IMR-90 (cell line): Measurements from ENCODE around the gene ATXN1L. TPM values are rescaled to one million over a fixed set of nuclear protein-coding genes. Genes with fewer than 3 reads are reported as not detected.

Experiments
- ATAC-seq: fragments of 200-7000 bp; cut with Tn5 transposase; 2 replicates; pipeline ENCODE4 v1.9.1; 2020; ENCODE audit warnings: low read depth, mild to moderate bottlenecking, moderate library complexity
- BruUV-seq: library from RNA; stranded (reverse); fragments of 400-500 nt; replicated peaks from 2 replicates; lab custom pipeline; 2021; lab: Mats Ljungman, UMichigan
- CTCF ChIA-PET: fragments of 300-600 bp; formaldehyde crosslinking; extraction: SDS; loops from one replicate; lab custom pipeline; 2021; ENCODE audit warnings: antibody characterized with exemption; lab: Yijun Ruan, JAX
- POLR2A ChIA-PET: fragments of 300-600 bp; sonication (Branson Sonifier 250); formaldehyde crosslinking; loops from one replicate; lab custom pipeline; 2022; ENCODE audit warnings: antibody characterized with exemption; ENCODE audit not compliant: unreplicated experiment; lab: Charles Lee
- DNase-seq: peaks from one replicate; pipeline ENCODE4 v3.0.0; 2013
- H2AFZ ChIP-seq: replicated peaks from 2 replicates; pipeline ENCODE3; 2013; ENCODE audit warnings: low read length, mild to moderate bottlenecking; ENCODE audit not compliant: poor library complexity
- H2AK5ac ChIP-seq: 2 replicates; pipeline ENCODE4 v1.6.1; 2013; ENCODE audit warnings: low read depth, low read length, inconsistent platforms
- H2AK9ac ChIP-seq: replicated peaks from 2 replicates; pipeline ENCODE3; 2013; ENCODE audit warnings: mild to moderate bottlenecking, low read depth, low read length, moderate library complexity; ENCODE audit not compliant: poor library complexity
- H2BK120ac ChIP-seq: 2 replicates; pipeline ENCODE4 v1.6.1; 2013; ENCODE audit warnings: low read depth, low read length, inconsistent platforms
- H2BK15ac ChIP-seq: 3 replicates; pipeline ENCODE4 v1.6.1; 2013; ENCODE audit warnings: low read depth, low read length, inconsistent platforms
- H2BK20ac ChIP-seq: 2 replicates; pipeline ENCODE4 v1.6.1; 2013; ENCODE audit warnings: low read depth, mild to moderate bottlenecking, inconsistent platforms, low read length, moderate library complexity
- H2BK5ac ChIP-seq: 2 replicates; pipeline ENCODE4 v1.6.1; 2013; ENCODE audit warnings: mild to moderate bottlenecking, low read depth, low read length, inconsistent platforms; ENCODE audit not compliant: poor library complexity, severe bottlenecking
- H3K14ac ChIP-seq: replicated peaks from 2 replicates; pipeline ENCODE4 v1.6.1; 2013; ENCODE audit warnings: low read depth, low read length, inconsistent platforms
- H3K18ac ChIP-seq: 2 replicates; pipeline ENCODE4 v1.6.1; 2013; ENCODE audit warnings: low read depth, low read length, control low read depth
- H3K23ac ChIP-seq: 2 replicates; pipeline ENCODE4 v1.6.1; 2013; ENCODE audit warnings: low read depth, low read length, inconsistent platforms
- H3K27ac ChIP-seq: 2 replicates; pipeline ENCODE4 v1.5.1; 2013; ENCODE audit warnings: mild to moderate bottlenecking, control low read depth, low read length; ENCODE audit not compliant: insufficient read depth
- H3K27me3 ChIP-seq: 2 replicates; pipeline ENCODE4 v1.6.1; 2013; ENCODE audit warnings: low read length; ENCODE audit not compliant: control insufficient read depth, insufficient read depth
- H3K36me3 ChIP-seq: 2 replicates; pipeline ENCODE4 v1.6.1; 2013; ENCODE audit warnings: low read length, mixed read lengths; ENCODE audit not compliant: control insufficient read depth, insufficient read depth
- H3K4ac ChIP-seq: 2 replicates; pipeline ENCODE4 v1.6.1; 2013; ENCODE audit warnings: low read depth, low read length, inconsistent platforms
- H3K4me1 ChIP-seq: 2 replicates; pipeline ENCODE4 v1.6.1; 2013; ENCODE audit warnings: low read length, mixed read lengths; ENCODE audit not compliant: control insufficient read depth, insufficient read depth
- H3K4me2 ChIP-seq: 2 replicates; pipeline ENCODE4 v1.6.1; 2013; ENCODE audit warnings: low read depth, mild to moderate bottlenecking, control low read depth, low read length, moderate library complexity
- H3K4me3 ChIP-seq: 2 replicates; pipeline ENCODE4 v1.5.1; 2013; ENCODE audit warnings: low read depth, mild to moderate bottlenecking, control low read depth, low read length, moderate library complexity; ENCODE audit not compliant: insufficient read depth
- H3K56ac ChIP-seq: 2 replicates; pipeline ENCODE4 v1.6.1; 2013; ENCODE audit warnings: low read length, inconsistent platforms; ENCODE audit not compliant: insufficient read depth; ENCODE audit errors: extremely low read depth
- H3K79me1 ChIP-seq, 2 experiments: 2 replicates each; pipeline ENCODE4 v1.6.1; 2013; ENCODE audit warnings: low read length in 2 of 2, inconsistent platforms in 1 of 2, low read depth in 1 of 2
- H3K9ac ChIP-seq: 2 replicates; pipeline ENCODE4 v1.6.1; 2013; ENCODE audit warnings: low read depth, low read length, control low read depth
- H3K9me1 ChIP-seq: 2 replicates; pipeline ENCODE4 v1.6.1; 2013; ENCODE audit warnings: low read length, inconsistent platforms; ENCODE audit not compliant: insufficient read depth
- H3K9me3 ChIP-seq: 2 replicates; pipeline ENCODE4 v1.6.1; 2013; ENCODE audit warnings: low read length; ENCODE audit not compliant: control insufficient read depth, insufficient read depth
- H4K20me1 ChIP-seq: 2 replicates; pipeline ENCODE4 v1.6.1; 2013; ENCODE audit warnings: low read length, inconsistent platforms; ENCODE audit not compliant: insufficient read depth
- H4K5ac ChIP-seq: 2 replicates; pipeline ENCODE4 v1.6.1; 2013; ENCODE audit warnings: mild to moderate bottlenecking, low read depth, low read length, control low read depth
- H4K8ac ChIP-seq, 2 experiments: 2 replicates each; pipeline ENCODE4 v1.6.1; 2013; ENCODE audit warnings: low read depth in 2 of 2, low read length in 2 of 2, control low read depth in 1 of 2, inconsistent platforms in 1 of 2
- H4K91ac ChIP-seq: 2 replicates; pipeline ENCODE4 v1.6.1; 2013; ENCODE audit warnings: low read depth, low read length, inconsistent platforms; ENCODE audit not compliant: insufficient read depth
- BHLHE40 ChIP-seq: fragments of 150-350 bp; IDR thresholded peaks from 2 replicates; pipeline ENCODE4 v1.6.1; 2016; ENCODE audit warnings: mild to moderate bottlenecking, low read depth, low read length
- CTCF ChIP-seq: conservative IDR thresholded peaks from 2 replicates; pipeline ENCODE4 v1.5.1; 2012; ENCODE audit warnings: mild to moderate bottlenecking, low read depth, low read length, improper control_type of control experiment
- MAFK ChIP-seq: IDR thresholded peaks from 2 replicates; pipeline ENCODE4 v1.6.1; 2012; ENCODE audit warnings: low read depth, low read length, improper control_type of control experiment
- POLR2A ChIP-seq: IDR thresholded peaks from 2 replicates; pipeline ENCODE4 v1.6.1; 2012; ENCODE audit warnings: mild to moderate bottlenecking, low read depth, low read length
- RFX5 ChIP-seq: IDR thresholded peaks from 2 replicates; pipeline ENCODE4 v1.8.0; 2012; ENCODE audit warnings: low read depth, mild to moderate bottlenecking, low read length, moderate library complexity
- SMC3 ChIP-seq: fragments of 150-350 bp; IDR thresholded peaks from 2 replicates; pipeline ENCODE4 v1.6.1; 2016; ENCODE audit warnings: low read depth, mild to moderate bottlenecking, antibody characterized with exemption, low read length, moderate library complexity
- WGBS, 2 experiments: methylation state at CpG; one replicate each; pipeline versions ENCODE4 v1.1.5 to v1.1.7; 2013; ENCODE audit warnings: missing lambda C conversion rate in 2 of 2; ENCODE audit not compliant: insufficient read length in 1 of 2; ENCODE audit errors: extremely low coverage in 2 of 2; 5-methylcytosine and 5-hydroxymethylcytosine counted together
- dilution Hi-C: fragments of 300-500 bp; cut with HindIII; formaldehyde crosslinking; loops from one replicate; pipeline ENCODE4 v1.14.3; 2018; ENCODE audit warnings: low sequenced_read_pairs; ENCODE audit not compliant: unreplicated experiment
- in situ Hi-C: fragments of 300-500 bp; cut with MboI; formaldehyde crosslinking; loops from 3 replicates; pipeline ENCODE4 v1.14.3; 2019; ENCODE audit warnings: low sequenced_read_pairs, inconsistent platforms, mixed read lengths
- intact Hi-C: fragments of 100-400 bp; cut with micrococcal nuclease; formaldehyde crosslinking; loops from 2 replicates; pipeline ENCODE4 v1.10.0; 2022
- polyA plus RNA-seq, 3 experiments: library from polyadenylated mRNA; depleted of rRNA; stranded (reverse); fragments of >200 nt; gene quantifications; 2 replicates each; pipeline ENCODE4 v1.2.3, GENCODE V29; 2012; ENCODE audit warnings: low replicate concordance in 1 of 3
- total RNA-seq: library from RNA; depleted of rRNA; stranded (reverse); fragments of >200 nt; gene quantifications from 2 replicates; pipeline ENCODE4 v1.2.3, GENCODE V29; 2012

ATXN1L gene
- total and polyA plus RNA-seq, 2 of the 4 experiments (the other 2 are of a cell fraction) = 5.2 to 9.2 TPM

DNA sequence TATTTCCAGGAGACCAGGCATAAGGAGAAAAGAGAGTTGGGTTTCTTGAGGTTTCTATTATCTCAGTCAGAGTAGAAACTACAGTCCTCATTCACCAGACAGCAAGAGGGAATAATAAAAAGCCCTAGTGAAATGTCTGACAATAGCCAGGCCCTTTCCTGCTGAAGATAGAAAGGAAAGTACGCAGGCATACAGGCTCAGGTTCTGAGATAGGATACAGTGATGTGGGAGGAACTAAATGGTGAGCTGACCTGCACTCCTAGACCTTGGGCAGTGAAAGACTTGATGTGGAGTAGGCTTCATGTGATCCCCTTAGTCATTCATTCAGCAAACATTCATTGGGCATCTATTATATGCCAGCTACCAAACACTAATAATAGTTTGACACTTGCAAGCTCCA lies 23.3 kb downstream of the ATXN1L start:
- WGBS, 2 experiments = no CpG with 5 or more reads among the region's 1 CpG
- ATAC-seq = no peak
- H3K56ac ChIP-seq = no peak overlapping the region
- BruUV-seq = no TSS peak
- no peak overlapping the region for H4K5ac ChIP-seq
- H3K18ac ChIP-seq = no peak overlapping the region
- H2AK5ac ChIP-seq = no peak overlapping the region
- no peak overlapping the region for H3K4ac ChIP-seq
- H3K27me3 ChIP-seq = no peaks in the 10 kb centered on the region
- no peak overlapping the region for H3K14ac ChIP-seq
- H2BK20ac ChIP-seq = no peak overlapping the region
- no peak overlapping the region for H2BK120ac ChIP-seq
- no peak overlapping the region for H2AK9ac ChIP-seq
- no peak for DNase-seq
- no peaks in the 10 kb centered on the region; the same call in 1 of the 2 replicates for H4K20me1 ChIP-seq
- peaks cover 8% of the 10 kb centered on the region for H3K36me3 ChIP-seq
- dilution Hi-C loops (no loop called here), in situ Hi-C loops (no loop called here), intact Hi-C loops (no loop called here)
- H3K27ac ChIP-seq = no peak overlapping the region
- no peak overlapping the region for H3K4me3 ChIP-seq
- no peak overlapping the region for H4K91ac ChIP-seq
- no peak overlapping the region for H2BK5ac ChIP-seq
- ChIA-PET POLR2A (no interaction called here), CTCF (interaction anchor here (1.0 kb wide), 1 partner anchor 92 kb away, joined by 3 read pairs; no protein-coding TSS in a partner anchor)
- no peaks in the 10 kb centered on the region for H3K9me1 ChIP-seq
- no peaks in the 10 kb centered on the region for H3K4me1 ChIP-seq
- no peak overlapping the region for H2BK15ac ChIP-seq
- peaks cover 6 to 7% of the 10 kb centered on the region in 2 experiments; a peak in 3 of 4 replicates for H3K79me1 ChIP-seq
- no peak overlapping the region for H3K9ac ChIP-seq
- no peak overlapping the region for H3K23ac ChIP-seq
- TF ChIP-seq SMC3 (no peak), MAFK (no peak), RFX5 (no peak), POLR2A (no peak), BHLHE40 (no peak), CTCF (no peak)
- H2AFZ ChIP-seq = no peak overlapping the region
- no peaks in the 10 kb centered on the region for H3K9me3 ChIP-seq
- H4K8ac ChIP-seq = no peak overlapping the region
- no peak overlapping the region for H3K4me2 ChIP-seq
